G401 (cell line): ENCODE results near the gene GRAP2. TPM values are rescaled to one million over a fixed set of nuclear protein-coding genes. Genes with fewer than 3 reads are reported as not detected.
"Not testable (repeated sequence)": the region's sequence is repeated elsewhere in the genome, so short reads cannot be mapped to it uniquely, and the experiment has no call there.

Source experiments
- DNase-seq: peaks from one replicate; pipeline ENCODE4 v3.0.0-alpha.2; 2015; ENCODE audit warnings: low spot score
- in situ Hi-C: cut with HindIII; loops from 2 replicates; pipeline ENCODE4 v1.10.0; 2016; ENCODE audit warnings: low sequenced_read_pairs, mixed read lengths
- total RNA-seq: library from RNA; depleted of rRNA; stranded (reverse); fragments of >200 nt; shearing (Covaris generic); gene quantifications from 2 replicates; pipeline ENCODE4 v1.2.3, GENCODE V29; 2014

The GRAP2 gene
- total RNA-seq, 1 experiment from 2014 or later, result 0.47 TPM

DNA sequence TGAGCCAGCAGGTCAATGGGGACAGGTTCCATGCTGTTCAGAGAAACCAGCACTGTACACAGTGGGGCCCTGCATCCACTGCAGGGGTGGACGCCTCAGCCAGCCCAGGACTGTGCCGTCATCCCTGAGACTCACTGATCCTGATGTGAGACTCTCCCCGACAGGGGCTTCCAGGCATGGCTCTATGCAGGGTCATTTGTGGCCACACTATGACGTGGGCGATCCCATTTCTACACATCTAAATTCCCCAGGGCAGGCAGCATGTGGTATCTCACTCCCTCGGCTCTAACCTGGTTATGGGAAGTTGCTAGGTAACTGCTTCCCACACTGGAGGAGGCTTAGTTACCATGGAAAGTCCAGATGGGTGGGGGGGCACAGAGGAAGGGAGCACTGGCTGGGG is 79.7 kb downstream of the GRAP2 start:
- in situ Hi-C loops, result no loop called here
- DNase-seq, result no peak

DNA sequence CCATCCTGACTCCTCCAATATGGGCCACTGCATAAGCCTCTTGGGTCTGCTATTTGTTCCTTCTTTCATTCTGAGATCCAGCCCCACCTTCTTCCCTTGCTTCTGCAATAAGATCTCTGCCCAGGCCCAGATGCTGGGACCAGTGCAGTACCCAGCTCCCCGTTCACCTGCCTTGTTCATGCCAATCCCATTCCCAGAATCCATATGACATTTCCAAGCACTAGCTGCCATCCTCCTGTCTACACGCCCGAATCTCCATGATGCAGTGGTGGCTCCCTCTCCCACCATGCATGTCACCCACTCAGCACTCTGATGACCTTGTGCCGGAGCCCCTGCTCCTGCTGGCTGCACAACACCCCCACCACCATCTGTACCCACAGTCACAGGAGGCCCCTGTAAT is 82.5 kb downstream of the GRAP2 start:
- in situ Hi-C loops, result no loop called here
- DNase-seq, result no peak

DNA sequence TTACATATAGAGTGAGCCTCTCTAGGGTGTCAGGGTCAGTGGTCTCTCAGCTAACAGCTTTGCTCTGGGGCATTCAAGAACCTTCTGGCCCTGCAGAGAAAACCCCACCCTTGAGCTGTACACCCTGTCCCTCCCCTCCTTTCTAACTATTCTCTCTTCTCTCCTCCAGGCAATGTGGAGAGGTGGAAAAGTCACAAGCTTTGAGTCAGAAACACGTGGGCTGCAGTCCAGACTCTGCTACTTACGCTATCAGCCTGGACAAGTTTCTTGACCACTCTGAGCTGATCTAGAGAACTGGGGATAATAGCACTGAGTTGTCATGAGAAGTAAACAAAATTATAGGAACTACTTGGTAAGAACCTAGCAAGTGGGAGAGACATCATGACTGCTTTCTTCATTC is 83.1 kb downstream of the GRAP2 start:
- no peak for DNase-seq
- in situ Hi-C loops, result no loop called here

DNA sequence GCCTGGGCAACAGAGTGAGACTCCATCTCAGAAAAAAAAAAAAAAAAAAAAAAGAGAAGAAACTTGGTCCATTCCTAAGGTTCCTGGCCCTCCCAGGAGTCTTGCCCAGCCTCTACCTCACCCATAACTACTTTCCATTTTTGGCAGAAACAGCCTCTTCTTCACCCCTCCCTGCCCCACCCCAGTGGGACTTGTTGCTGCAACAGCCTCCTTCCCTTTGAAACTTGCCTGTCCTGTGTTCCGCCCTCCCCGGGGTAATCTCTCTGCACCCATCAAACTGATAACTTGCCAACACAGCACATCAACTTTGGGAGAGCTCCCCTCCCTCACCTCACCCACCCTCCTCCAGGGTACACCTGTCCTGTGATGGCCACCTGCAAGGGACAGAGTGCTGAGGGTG is 83.9 kb downstream of the GRAP2 start:
- no peak for DNase-seq
- in situ Hi-C loops, result no loop called here

DNA sequence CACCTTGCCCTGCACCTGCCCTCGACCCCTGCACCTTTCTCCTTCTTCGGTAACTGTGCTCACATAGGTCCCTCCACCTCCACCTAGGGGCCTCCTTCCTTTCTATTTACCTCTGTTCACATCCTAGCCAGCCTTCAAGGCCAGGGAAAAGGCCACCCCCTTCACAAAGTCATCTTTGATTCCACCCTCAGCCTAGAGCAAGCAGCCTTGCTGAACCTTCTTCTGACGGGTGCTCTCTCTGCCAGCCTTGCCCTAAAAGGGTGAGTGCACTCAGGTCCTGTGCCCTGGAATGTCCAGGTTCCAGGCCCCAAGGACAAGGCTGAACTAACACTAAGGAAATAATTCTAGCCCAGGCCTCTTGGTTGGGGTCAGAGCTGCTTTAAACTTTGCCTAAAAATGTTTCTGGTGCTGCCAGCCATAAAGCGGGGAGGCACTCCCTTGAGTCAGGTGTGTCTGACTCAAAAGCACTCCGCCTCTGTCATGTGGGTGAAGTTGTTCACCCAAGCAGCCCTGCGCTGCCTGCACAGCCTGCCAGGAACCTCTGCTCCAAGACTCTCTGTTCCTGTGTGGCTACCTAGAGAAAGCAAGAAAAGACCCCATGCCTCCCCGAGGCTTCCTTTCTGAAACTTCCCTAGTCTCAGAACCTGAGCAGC is 84.6 kb downstream of the GRAP2 start:
- no peak for DNase-seq
- in situ Hi-C loops, result no loop called here

DNA sequence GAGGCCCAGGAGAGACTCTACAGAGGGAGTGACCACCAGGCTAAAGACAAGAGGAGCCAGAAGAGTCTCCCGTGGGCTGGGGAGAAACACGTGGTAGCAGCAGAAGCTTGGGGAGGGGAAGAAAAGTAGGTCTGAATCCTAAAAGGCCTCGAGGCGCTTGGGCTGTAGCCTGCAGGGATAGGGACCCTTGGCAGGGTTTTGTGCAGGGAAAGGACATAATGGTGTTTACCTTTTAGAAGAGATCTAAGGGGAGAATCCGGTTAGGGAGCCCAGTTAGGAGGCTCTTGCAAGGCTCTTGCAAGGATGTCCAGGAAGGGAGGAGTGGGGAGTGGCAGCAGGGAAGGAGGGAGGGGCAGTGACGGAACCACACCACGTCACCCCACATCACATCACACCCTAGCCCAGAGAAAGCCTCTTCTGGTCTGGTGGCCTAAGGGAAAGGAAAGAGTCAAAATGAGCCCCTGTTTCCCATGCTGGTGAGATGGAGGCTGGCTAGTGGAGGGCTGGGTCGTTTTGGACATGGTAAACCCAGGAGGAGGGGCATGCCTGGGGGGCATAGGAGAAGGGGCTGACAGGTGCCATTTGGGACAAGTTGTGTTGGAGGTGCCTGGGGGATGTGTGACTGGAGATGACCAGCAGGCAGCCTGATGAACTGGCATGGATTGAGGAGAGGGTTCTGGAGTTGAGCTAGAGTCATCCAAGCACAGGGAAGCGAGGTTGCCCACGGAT is 87.7 kb downstream of the GRAP2 start:
- no peak for DNase-seq
- in situ Hi-C loops, result no loop called here

DNA sequence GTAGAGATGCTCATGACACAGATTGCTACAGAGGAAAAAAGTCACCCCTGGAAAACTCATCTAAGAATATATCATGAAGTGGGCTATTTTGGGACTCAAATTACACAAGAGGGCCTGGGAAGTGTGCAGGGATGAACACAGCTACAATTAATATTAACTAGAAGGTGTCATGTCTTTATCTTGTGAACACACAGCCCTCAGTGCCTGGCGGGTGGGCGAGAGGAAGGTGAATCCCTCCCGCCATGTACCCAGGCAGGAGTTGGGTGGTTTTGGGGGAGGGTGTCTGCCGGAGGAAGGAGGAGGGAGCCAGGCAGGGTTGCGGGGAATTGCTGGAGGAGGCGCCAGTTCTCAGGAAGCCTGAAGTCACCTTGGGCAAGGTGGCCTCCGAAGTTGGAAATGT is 88.7 kb downstream of the GRAP2 start:
- no peak for DNase-seq
- in situ Hi-C loops, result no loop called here

DNA sequence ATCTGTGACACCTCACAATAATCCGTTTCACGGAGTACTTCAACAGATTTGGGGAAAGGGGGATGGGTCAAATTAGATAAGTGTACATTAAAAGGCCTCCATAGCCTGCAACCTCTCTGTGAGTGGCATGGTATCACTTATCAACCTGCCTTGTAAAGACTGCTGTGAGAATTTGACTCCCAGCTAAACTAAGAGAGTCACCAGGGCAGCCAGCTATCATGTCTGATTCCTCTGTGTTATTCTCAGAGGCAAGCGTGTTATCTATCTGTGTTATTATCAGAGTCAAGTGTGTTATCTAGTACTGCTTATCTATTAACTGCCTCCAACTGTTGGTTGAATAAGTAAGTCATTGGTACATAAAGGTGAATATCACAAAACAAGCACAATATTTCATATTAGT is 89.8 kb downstream of the GRAP2 start:
- in situ Hi-C loops, result no loop called here
- no peak for DNase-seq

DNA sequence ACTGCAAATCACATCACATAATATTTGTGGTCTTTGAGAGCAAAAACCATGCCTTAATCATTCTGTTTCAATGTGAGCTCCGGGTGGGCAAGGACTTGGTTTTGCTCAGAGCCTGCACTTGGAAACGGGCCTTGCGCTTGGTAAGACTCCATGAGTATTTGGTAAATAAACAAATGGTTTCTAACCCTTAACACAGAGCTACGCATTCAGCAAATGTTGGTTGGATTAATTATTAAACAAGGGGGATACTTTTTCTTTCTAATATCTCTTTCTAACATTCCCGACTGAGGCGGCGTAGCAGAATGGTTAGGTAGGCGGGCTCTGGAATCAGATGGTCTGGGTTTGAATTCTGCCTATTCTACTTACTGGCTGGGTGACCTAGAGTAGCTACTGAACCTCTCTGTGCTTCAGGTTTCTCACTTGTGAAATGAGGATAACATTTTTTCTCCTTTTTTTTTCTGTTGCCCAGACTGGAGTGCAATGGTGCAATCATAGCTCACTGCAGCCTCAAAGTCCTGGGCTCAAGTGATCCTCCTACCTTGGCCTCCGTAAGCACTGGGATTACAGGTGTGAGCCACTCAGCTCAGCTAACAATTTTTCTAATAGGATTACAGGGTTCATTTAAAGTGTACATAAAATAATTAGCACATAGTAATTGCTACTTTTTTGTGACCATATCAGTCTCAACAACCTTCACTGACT is 90.4 kb downstream of the GRAP2 start:
- DNase-seq, result no peak
- in situ Hi-C loops, result no loop called here

DNA sequence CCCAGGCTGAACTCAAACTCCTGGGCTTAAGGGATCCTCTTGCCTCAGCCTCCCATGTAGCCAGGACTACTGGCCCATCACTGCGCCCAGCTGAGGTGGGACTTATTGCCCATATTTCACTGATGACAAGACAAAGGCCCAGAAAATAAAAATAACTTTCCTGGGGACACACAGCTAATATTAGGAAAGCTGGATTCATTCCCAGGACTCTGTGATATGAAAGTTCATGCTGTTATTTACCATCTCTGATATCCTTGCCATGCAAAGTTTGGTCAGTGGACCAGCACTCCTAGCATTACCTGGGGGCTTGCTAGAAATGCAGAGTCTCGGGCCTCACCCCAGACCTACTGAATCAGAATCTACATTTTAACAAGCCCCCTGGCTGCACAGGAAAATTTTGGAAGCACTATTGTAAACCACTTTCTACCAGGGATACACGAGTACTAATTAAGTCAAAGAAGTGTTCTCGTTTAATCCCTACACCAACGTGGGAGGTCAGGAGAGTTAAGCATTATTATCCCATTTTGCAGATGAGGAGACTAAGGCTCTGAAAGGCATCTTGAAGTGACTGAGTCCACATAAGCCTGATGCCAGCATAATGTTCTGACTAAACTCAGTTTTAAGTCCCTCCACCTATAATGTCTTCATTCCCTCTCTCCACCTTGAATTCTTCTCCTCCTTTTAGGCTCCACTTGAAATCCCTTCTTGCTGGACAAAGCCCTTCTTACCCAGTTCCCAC is 91.4 kb downstream of the GRAP2 start:
- DNase-seq, result no peak
- in situ Hi-C loops, result no loop called here

DNA sequence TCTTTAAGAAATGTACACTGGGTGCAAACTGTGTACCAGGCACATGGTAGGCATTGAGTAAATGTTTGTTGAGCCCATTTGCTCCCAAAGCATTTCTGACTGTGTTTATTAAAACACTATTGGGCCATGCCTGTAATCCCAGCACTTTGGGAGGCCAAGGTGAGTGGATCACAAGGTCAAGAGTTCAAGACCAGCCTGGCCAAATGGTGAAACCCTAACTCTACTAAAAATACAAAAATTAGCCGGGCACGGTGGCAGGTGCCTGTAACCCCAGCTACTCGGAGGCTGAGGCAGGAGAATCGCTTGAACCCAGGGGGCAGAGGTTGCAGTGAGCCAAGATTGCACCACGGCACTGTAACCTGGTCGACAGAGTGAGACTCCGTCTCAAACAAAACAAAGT is 92.0 kb downstream of the GRAP2 start:
- DNase-seq, in situ Hi-C loops: not testable (repeated sequence)

DNA sequence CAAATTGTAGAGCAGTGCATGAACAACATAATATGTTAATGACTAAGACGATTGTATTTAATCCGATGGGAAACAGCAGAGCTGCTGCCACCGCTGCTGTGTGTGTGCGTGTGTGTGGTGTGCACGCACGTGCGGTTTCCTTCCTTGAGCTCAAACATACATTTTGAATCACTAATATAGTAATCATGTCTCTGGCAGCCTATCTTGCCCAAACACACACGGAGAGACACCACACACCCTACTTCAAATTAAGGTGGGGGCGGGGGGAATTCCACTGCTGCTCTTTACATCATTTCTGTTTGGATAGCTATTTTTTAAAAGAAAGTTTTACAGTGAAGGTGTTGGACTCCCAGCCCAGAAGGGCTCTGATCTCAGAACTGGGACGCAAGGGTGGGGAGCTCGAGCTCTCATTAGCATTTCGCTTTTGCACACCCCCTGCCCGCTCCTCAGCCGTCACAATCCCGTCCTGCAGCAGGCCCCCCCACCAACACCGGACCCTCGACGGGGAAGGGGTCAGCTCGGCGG is 93.2 kb downstream of the GRAP2 start:
- in situ Hi-C loops, result no loop called here
- DNase-seq, result no peak

DNA sequence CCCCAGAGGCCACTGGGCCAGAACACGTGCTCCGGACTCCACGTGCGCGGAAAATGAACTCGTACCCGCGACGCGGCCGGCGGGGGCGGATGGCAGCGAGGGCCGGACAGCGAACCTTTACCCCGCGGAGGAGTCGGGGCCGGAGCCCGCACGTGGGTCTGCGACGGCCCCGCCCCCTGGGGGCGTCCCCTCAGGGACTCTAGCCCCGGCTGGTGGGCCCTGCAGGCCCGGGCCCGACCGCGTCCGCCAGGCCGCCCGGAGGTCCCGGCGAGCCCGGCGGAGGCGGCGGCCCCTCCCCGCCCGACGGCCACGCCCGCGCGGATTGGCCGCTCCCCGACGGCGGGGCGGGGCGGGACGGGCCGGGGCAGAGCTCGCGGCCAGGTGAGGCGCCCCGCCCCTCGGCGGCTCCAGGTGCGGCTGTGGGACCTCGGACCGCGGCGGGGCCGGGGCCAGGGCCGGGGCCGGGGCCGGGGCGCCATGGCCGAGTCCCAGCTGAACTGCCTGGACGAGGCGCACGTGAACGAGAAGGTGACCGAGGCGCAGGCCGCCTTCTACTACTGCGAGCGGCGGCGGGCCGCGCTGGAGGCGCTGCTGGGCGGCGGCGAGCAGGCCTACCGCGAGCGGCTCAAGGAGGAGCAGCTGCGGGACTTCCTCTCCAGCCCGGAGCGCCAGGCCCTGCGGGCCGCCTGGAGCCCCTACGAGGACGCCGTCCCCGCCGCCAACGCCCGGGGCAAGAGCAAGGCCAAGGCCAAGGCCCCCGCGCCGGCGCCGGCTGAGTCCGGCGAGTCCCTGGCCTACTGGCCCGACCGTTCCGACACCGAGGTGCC is 93.9 kb downstream of the GRAP2 start, which contains the start of gene FAM83F:
TSS of gene FAM83F (plus strand) at position 389 of the 827 bp plus-strand sequence. CDS start at position 478, 89 bp downstream.
- no peak for DNase-seq
- in situ Hi-C loops, result no loop called here

DNA sequence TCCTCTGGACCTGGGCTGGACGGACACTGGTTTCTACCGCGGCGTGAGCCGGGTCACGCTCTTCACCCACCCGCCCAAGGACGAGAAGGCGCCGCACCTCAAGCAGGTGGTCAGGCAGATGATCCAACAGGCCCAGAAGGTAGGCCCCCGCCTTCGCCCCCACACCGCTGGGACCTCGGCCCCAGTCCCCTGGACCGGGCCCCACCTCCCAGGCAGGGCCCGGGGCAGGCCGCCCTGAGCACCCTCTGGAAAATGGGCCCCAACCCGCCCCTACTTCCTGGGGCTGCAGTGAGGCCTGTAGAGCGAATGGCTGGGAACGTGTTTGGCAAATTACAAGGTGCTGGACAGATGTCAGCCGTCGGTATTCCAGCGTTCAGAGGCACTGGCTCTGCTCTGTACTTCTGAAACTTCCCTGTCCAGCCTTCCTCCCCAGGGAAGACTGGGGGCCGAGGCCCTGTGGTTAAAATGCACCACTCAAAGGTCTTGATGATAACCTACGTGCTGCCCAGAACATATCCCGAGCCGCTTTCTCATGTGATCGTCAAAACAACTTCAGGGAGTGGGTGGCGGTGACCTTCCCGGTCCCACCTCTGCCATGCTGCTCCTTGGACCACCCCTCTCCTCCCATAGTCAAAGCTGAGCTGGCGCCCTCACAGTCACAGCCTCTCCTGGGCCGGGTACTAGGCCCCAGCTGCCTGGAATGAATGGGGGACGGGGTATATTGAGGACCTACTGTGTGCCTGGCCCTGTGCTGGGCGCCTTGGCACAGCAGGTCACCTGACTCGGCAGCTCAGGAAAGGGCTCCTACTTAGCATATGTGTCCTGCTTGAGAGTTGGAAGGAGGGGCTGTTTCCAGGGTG is 94.7 kb downstream of the GRAP2 start:
- in situ Hi-C loops, result no loop called here
- no peak for DNase-seq

DNA sequence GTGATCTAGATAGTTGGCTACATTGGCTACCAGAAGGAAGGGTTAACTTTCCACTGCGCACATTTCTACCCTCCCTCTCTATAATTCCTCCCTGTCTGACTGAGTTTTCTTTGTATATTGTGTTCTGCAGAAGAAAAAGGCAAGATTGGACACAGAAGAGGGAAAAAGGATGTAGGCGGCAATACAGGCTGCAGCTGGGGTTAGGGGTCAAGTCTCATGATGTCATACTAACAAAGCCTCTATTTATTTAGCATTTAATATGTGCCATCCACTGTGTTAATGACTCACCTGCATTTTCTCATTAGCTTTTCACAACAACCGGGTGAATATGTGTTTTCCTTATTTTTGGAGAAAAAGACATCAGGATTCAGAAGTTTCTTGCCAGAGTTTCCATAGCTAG is 95.8 kb downstream of the GRAP2 start:
- DNase-seq, result no peak
- in situ Hi-C loops, result no loop called here

DNA sequence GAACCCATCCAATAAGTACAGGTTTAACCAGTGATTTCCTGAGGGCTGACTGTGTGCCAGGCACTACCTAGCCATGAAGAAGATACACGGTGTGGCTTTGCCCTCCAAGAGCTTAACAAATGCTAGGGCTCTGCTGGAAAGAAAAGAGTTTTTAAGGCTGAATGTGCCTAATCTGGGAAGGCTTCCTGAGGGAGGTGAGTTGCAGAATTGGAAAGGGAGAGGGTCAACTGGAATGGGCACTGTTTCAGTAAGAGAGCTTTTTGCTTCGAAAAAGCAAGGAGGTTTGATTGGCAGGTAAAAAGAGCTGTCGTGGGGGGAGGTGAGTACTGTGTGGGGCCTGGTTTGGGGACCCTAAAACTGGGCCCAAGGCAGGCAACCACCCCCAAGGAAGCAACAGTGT is 96.5 kb downstream of the GRAP2 start:
- no peak for DNase-seq
- in situ Hi-C loops, result no loop called here

DNA sequence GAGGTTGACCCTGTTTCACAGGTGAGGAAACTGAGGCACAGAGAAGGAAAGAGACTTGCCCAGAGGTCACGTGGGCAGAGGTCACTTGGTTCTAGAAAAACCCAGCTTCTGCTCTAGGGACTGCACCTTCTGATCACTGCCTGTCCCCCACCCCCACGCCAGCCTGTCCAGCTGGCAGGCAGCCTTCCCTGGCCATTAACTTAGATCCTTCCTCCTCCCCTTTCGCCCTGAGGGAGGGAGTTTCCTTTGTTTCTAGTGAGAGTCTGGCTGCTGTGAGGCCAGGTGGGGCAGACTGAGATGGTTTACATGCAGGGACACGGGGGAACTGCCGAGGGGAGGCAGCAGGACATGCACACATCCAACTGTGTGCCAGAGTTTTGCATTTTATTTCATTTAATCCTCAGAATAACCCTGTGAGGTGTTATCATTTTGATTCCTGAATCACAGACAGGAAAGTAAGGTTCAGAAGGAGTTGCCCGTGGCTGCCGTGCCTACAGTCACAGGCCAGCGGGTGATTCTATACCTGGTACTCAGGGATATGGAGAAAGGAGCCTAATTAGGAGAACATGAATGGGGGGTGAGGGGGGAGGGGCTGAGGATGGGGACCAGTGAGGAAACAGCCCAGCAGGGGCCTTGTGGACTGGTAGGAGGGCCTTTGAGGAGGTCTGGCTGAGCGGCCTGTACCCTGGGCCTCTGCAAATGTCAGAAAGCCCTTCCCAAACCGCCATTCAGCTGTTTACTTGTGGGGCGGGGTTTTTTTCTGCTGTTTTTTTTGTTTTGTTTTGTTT is 97.2 kb downstream of the GRAP2 start:
- DNase-seq, result no peak
- in situ Hi-C loops, result no loop called here
